NCI-H146 treated with DMSO at 0.1 percent for 48 hours (cell line): ENCODE data around the gene ADGB.
A peak's percentile ranks its signal among the peaks of the same experiment; 100 is the strongest.

Source experiments
- DNase-seq: peaks from one replicate; lab custom pipeline; 2025; ENCODE audit not compliant: unreplicated experiment; lab: John Stamatoyannopoulos, UW

ADGB gene

GRCh38 chr6:146860583-146860982 lies 261.8 kb downstream of the ADGB start:
- DNase-seq, result peak; percentile 78

- peak; percentile 46 for DNase-seq
Measured at GRCh38 chr6:146861029-146861563, 262.3 kb downstream of the ADGB start.

GRCh38 chr6:146861716-146862115 lies 262.9 kb downstream of the ADGB start:
- DNase-seq, result no peak

- DNase-seq, result no peak
Measured at GRCh38 chr6:146862508-146862919, 263.7 kb downstream of the ADGB start.

GRCh38 chr6:146864300-146864699 lies 265.5 kb downstream of the ADGB start:
- DNase-seq, result peak; percentile 85

- DNase-seq, result no peak
Measured at GRCh38 chr6:146864885-146865284, 266.1 kb downstream of the ADGB start.
